H1 (cell line): ENCODE data around the gene ALK. TPM values are rescaled to one million over a fixed set of nuclear protein-coding genes. Genes with fewer than 3 reads are reported as not detected.

Source experiments
- CTCF ChIA-PET: fragments of 300-600 bp; sonication (Branson Sonifier 250); formaldehyde crosslinking; loops from one replicate; lab custom pipeline; 2021; ENCODE audit not compliant: partially characterized antibody; lab: Charles Lee
- POLR2A ChIA-PET: fragments of 300-600 bp; sonication (Branson Sonifier 250); formaldehyde crosslinking; loops from one replicate; lab custom pipeline; 2021; ENCODE audit warnings: inconsistent platforms; ENCODE audit not compliant: partially characterized antibody; lab: Charles Lee
- DNase-seq, 2 experiments: peaks; one replicate each; pipeline versions ENCODE4 v3.0.0 to v3.0.0-alpha.2; 2010 to 2022; ENCODE audit warnings: low spot score in 2 of 2, low read depth in 1 of 2, mixed read lengths in 1 of 2
- FAIRE-seq: peaks from 2 replicates; lab custom pipeline; 2011; peaks lifted over from hg19 to GRCh38; lab: Jason Lieb, UNC
- H2AFZ ChIP-seq: 2 replicates; pipeline ENCODE4 v1.8.1; 2012; ENCODE audit warnings: low read length, inconsistent platforms
- H2AK5ac ChIP-seq: 2 replicates; pipeline ENCODE4 v1.6.1; 2013; ENCODE audit warnings: low read depth, low read length
- H2BK120ac ChIP-seq: replicated peaks from 2 replicates; pipeline ENCODE3; 2013; ENCODE audit warnings: low read depth, low read length, inconsistent platforms
- H2BK12ac ChIP-seq: 2 replicates; pipeline ENCODE4 v1.6.1; 2013; ENCODE audit warnings: low read depth, low read length
- H2BK15ac ChIP-seq: 2 replicates; pipeline ENCODE4 v1.6.1; 2013; ENCODE audit warnings: low read length
- H2BK20ac ChIP-seq: 2 replicates; pipeline ENCODE4 v1.6.1; 2013; ENCODE audit warnings: low read length
- H2BK5ac ChIP-seq: 2 replicates; pipeline ENCODE4 v1.6.1; 2013; ENCODE audit warnings: low read depth, low read length
- H3K14ac ChIP-seq: 2 replicates; pipeline ENCODE4 v1.6.1; 2013; ENCODE audit warnings: inconsistent platforms; ENCODE audit not compliant: insufficient read length
- H3K18ac ChIP-seq: 2 replicates; pipeline ENCODE4 v1.6.1; 2013; ENCODE audit warnings: low read length; ENCODE audit errors: extremely low read depth
- H3K23ac ChIP-seq: 2 replicates; pipeline ENCODE4 v1.6.1; 2013; ENCODE audit warnings: inconsistent platforms; ENCODE audit not compliant: insufficient read length
- H3K23me2 ChIP-seq: 2 replicates; pipeline ENCODE4 v1.6.1; 2013; ENCODE audit warnings: low read depth, low read length
- H3K27ac ChIP-seq: 2 replicates; pipeline ENCODE4 v1.6.1; 2011; ENCODE audit warnings: low read depth, low read length, inconsistent platforms
- H3K27me3 ChIP-seq, 4 experiments: replicated peaks in 1 of 4; 1 replicate in 1 of 4; 2 replicates in 3 of 4; pipeline versions ENCODE4 v1.6.1 to v1.8.1; 2011 to 2013; ENCODE audit warnings: low read length in 3 of 4, mild to moderate bottlenecking in 3 of 4, inconsistent platforms in 2 of 4, mixed read lengths in 2 of 4, moderate library complexity in 1 of 4; ENCODE audit not compliant: control insufficient read depth in 3 of 4, insufficient read depth in 3 of 4; ENCODE audit errors: extremely low read depth in 1 of 4
- H3K36me3 ChIP-seq, 4 experiments: 2 replicates each; pipeline versions ENCODE4 v1.6.1 to v1.8.1; 2011 to 2013; ENCODE audit warnings: mild to moderate bottlenecking in 4 of 4, low read length in 3 of 4, moderate library complexity in 2 of 4, control low read depth in 1 of 4, inconsistent platforms in 1 of 4; ENCODE audit not compliant: insufficient read depth in 4 of 4, control insufficient read depth in 2 of 4
- H3K4ac ChIP-seq: replicated peaks from 2 replicates; pipeline ENCODE3; 2013; ENCODE audit warnings: low read length, low read depth, mixed read lengths, inconsistent platforms; ENCODE audit not compliant: insufficient read length
- H3K4me1 ChIP-seq, 4 experiments: replicated peaks in 1 of 4; 1 replicate in 1 of 4; 2 replicates in 3 of 4; pipeline versions ENCODE4 v1.6.1 to v1.8.1; 2011 to 2013; ENCODE audit warnings: low read length in 3 of 4, inconsistent platforms in 2 of 4, mixed read lengths in 1 of 4; ENCODE audit not compliant: insufficient read depth in 4 of 4, control insufficient read depth in 3 of 4
- H3K4me2 ChIP-seq, 2 experiments: 2 replicates each; pipeline versions ENCODE4 v1.6.1 to v1.8.1; 2011 to 2013; ENCODE audit warnings: low read depth in 2 of 2, low read length in 2 of 2, control low read depth in 1 of 2, inconsistent platforms in 1 of 2, mild to moderate bottlenecking in 1 of 2; ENCODE audit not compliant: insufficient read depth in 1 of 2
- H3K4me3 ChIP-seq, 4 experiments: fragments of 200-600, 300-600 bp in 1 of 4; sonication (generic), shearing (Covaris generic), sonication (Bioruptor Twin) in 1 of 4; 2 replicates each; pipeline versions ENCODE4 v1.5.1 to v1.8.1; 2011 to 2016; ENCODE audit warnings: low read length in 4 of 4, low read depth in 3 of 4, control low read depth in 2 of 4, inconsistent platforms in 2 of 4, mild to moderate bottlenecking in 2 of 4, mixed read lengths in 1 of 4, moderate library complexity in 1 of 4; ENCODE audit not compliant: insufficient read depth in 2 of 4; ENCODE audit errors: extremely low read depth in 1 of 4
- H3K56ac ChIP-seq: replicated peaks from 2 replicates; pipeline ENCODE3; 2013; ENCODE audit warnings: low read depth, mild to moderate bottlenecking, mixed read lengths, low read length, inconsistent platforms; ENCODE audit not compliant: insufficient read length
- H3K79me1 ChIP-seq: 2 replicates; pipeline ENCODE4 v1.6.1; 2013; ENCODE audit warnings: low read depth, low read length, control low read depth
- H3K79me2 ChIP-seq, 2 experiments: 2 replicates each; pipeline versions ENCODE4 v1.6.1 to v1.8.1; 2012 to 2013; ENCODE audit warnings: low read length in 2 of 2, mild to moderate bottlenecking in 2 of 2, inconsistent platforms in 1 of 2; ENCODE audit not compliant: insufficient read depth in 2 of 2, control insufficient read depth in 1 of 2
- H3K9ac ChIP-seq, 4 experiments: replicated peaks in 1 of 4; 1 replicate in 1 of 4; 2 replicates in 3 of 4; pipeline versions ENCODE4 v1.6.1 to v1.8.1; 2011 to 2013; ENCODE audit warnings: low read depth in 3 of 4, low read length in 3 of 4, control low read depth in 2 of 4, mild to moderate bottlenecking in 2 of 4, moderate library complexity in 2 of 4, inconsistent platforms in 1 of 4; ENCODE audit errors: extremely low read depth in 1 of 4
- H3K9me3 ChIP-seq, 2 experiments: 2 replicates each; pipeline versions ENCODE4 v1.6.1 to v1.8.1; 2012 to 2013; ENCODE audit warnings: mild to moderate bottlenecking in 2 of 2, moderate library complexity in 2 of 2, control low read depth in 1 of 2, inconsistent platforms in 1 of 2, low read depth in 1 of 2, low read length in 1 of 2, mixed read lengths in 1 of 2; ENCODE audit not compliant: insufficient read depth in 2 of 2
- H4K20me1 ChIP-seq, 2 experiments: replicated peaks in 1 of 2; 2 replicates each; pipeline versions ENCODE3 to v1.8.1; 2011 to 2013; ENCODE audit warnings: inconsistent platforms in 2 of 2, low read length in 2 of 2, mild to moderate bottlenecking in 1 of 2; ENCODE audit not compliant: insufficient read depth in 2 of 2, control insufficient read depth in 1 of 2
- H4K5ac ChIP-seq: 2 replicates; pipeline ENCODE4 v1.6.1; 2013; ENCODE audit warnings: low read length, low read depth, mixed read lengths, inconsistent platforms; ENCODE audit not compliant: insufficient read length
- H4K8ac ChIP-seq: 2 replicates; pipeline ENCODE4 v1.8.0; 2013; ENCODE audit warnings: mild to moderate bottlenecking, moderate library complexity, low read length, inconsistent platforms; ENCODE audit not compliant: insufficient read depth; ENCODE audit errors: extremely low read depth
- H4K91ac ChIP-seq: replicated peaks from 2 replicates; pipeline ENCODE3; 2013; ENCODE audit warnings: low read length, mixed read lengths, inconsistent platforms; ENCODE audit not compliant: insufficient read length
- RAD21 ChIP-seq, 2 experiments: IDR thresholded peaks in 1 of 2; conservative IDR thresholded peaks in 1 of 2; 2 replicates each; pipeline ENCODE4 v1.6.1; 2011; ENCODE audit warnings: low read depth in 2 of 2, low read length in 2 of 2, improper control_type of control experiment in 1 of 2, inconsistent platforms in 1 of 2, mild to moderate bottlenecking in 1 of 2, moderate library complexity in 1 of 2
- RNF2 ChIP-seq: fragments of 200-900, 300-1000 bp; sonication (generic); IDR thresholded peaks from 2 replicates; pipeline ENCODE4 v1.7.1; 2016; ENCODE audit warnings: borderline replicate concordance, low read depth, mild to moderate bottlenecking, antibody characterized with exemption, low read length; ENCODE audit not compliant: poor library complexity, severe bottlenecking; ENCODE audit errors: missing control alignments
- WGBS, 2 experiments: shearing (Covaris generic) in 1 of 2; methylation state at CpG; one replicate each; pipeline versions ENCODE4 v1.1.6 to v1.1.7; 2013 to 2015; ENCODE audit warnings: low lambda C conversion rate in 2 of 2, mixed read lengths in 2 of 2, inconsistent platforms in 1 of 2, low coverage in 1 of 2, missing lambda C conversion rate in 1 of 2; ENCODE audit not compliant: insufficient replicate concordance in 2 of 2, insufficient coverage in 1 of 2, insufficient read length in 1 of 2; ENCODE audit errors: extremely low coverage in 1 of 2, missing lambda C conversion rate in 1 of 2; 5-methylcytosine and 5-hydroxymethylcytosine counted together
- polyA plus RNA-seq, 7 experiments: library from polyadenylated mRNA; depleted of rRNA in 3 of 7; stranded (reverse) in 5 of 7; unstranded in 2 of 7; fragments of >200 nt in 5 of 7; fragments of 200-250 nt in 2 of 7; gene quantifications; 1 replicate in 5 of 7; 2 replicates in 1 of 7; 4 replicates in 1 of 7; pipeline versions ENCODE4 v1.2.1 to v1.2.3, GENCODE V29; 2011 to 2013; ENCODE audit warnings: missing spikeins in 2 of 7, mixed read lengths in 2 of 7
- total RNA-seq: library from RNA; stranded (reverse); fragmentation: NEBNext Ultra II Directional; extraction: Animal tissue kit (Norgen Biotek cat#: 25700); gene quantifications from 2 replicates; pipeline ENCODE4 v1.2.1, GENCODE V29; 2021

The ALK gene
- total and polyA plus RNA-seq, 2 of the 8 experiments (the other 6 are each of a cell fraction or from before 2014, with no cell fraction given), result 0.02 to 0.09 TPM

DNA sequence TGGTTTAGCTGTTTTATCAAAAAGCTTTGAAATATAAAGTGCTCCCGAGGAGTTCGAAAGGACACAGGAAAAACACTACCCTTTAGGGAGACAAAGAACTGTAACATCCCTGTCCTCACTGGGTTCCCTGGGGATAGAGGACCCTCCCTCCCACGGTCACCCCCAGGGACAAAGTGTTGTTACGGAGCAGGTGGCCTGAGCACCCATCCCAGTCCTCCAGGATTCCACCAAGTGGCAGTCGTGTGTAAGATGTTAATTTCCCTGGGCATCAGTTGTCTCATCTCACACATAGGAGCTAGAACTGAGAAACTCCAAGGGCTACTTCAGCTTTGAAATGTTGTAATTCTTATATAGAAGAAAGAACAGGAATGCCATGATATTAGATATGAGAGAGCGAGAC is 137.7 kb downstream of the ALK start:
- H2AFZ ChIP-seq, result no peak overlapping the region
- FAIRE-seq (no peak), DNase-seq (no peak)
- H3K9ac ChIP-seq, result no peak overlapping the region
- no peak overlapping the region for H2BK12ac ChIP-seq
- H3K18ac ChIP-seq, result no peak overlapping the region
- no peaks in the 10 kb centered on the region for H3K9me3 ChIP-seq
- H3K23me2 ChIP-seq, result no peaks in the 10 kb centered on the region
- no peak overlapping the region for H2BK120ac ChIP-seq
- no peak overlapping the region for H4K91ac ChIP-seq
- no peak overlapping the region for H3K14ac ChIP-seq
- no peak overlapping the region for H2AK5ac ChIP-seq
- no peaks in the 10 kb centered on the region for H3K27me3 ChIP-seq
- no peak overlapping the region for H3K23ac ChIP-seq
- no peaks in the 10 kb centered on the region for H3K36me3 ChIP-seq
- POLR2A ChIA-PET, result no interaction called here
- no peak overlapping the region for H3K27ac ChIP-seq
- H3K4me2 ChIP-seq, result no peak overlapping the region
- no peak overlapping the region for H4K5ac ChIP-seq
- H2BK20ac ChIP-seq, result no peak overlapping the region
- H2BK15ac ChIP-seq, result no peak overlapping the region
- no peak for TF ChIP-seq RNF2
- TF ChIP-seq RAD21 (IDR thresholded peaks at IDR 0.05 in 1 of 2, conservative IDR thresholded peaks at IDR 0.05 in 1 of 2; ENCODE audit: low read depth in 2 of 2, low read length in 2 of 2), result peak; percentile 30 to 40; a peak in 3 of 4 replicates
- TF ChIP-seq, all 59 proteins: peak for 1
- no peak overlapping the region for H3K4me3 ChIP-seq
- CTCF ChIA-PET, result interaction anchor here (0.5 to 1.3 kb wide), 2 partner anchors 38 to 522 kb away, joined by 3 read pairs; no protein-coding TSS in a partner anchor
- H4K20me1 ChIP-seq, result no peaks in the 10 kb centered on the region
- peaks cover 0 to 3% (median 0%) of the 10 kb centered on the region in 4 experiments; a peak in 2 of 7 replicates for H3K4me1 ChIP-seq
- H3K79me2 ChIP-seq, result no peaks in the 10 kb centered on the region
- 89% methylated on average over 6 of the region's 6 CpGs; no CpG with 5 or more reads in 1 of the 2 experiments for WGBS, 2 experiments
- no peaks in the 10 kb centered on the region for H3K79me1 ChIP-seq
- no peak overlapping the region for H3K56ac ChIP-seq
- H3K4ac ChIP-seq, result no peak overlapping the region
- H4K8ac ChIP-seq, result no peak overlapping the region
- no peak overlapping the region for H2BK5ac ChIP-seq
